MM.1S (cell line): ENCODE data around the gene AGPS.
"Not testable (repeated sequence)": the region's sequence is repeated elsewhere in the genome, so short reads cannot be mapped to it uniquely, and the experiment has no call there.

Source experiments
- DNase-seq: peaks from one replicate; pipeline ENCODE4 v3.0.0-alpha.2; 2015
- H2AFZ ChIP-seq: fragments of 300-600 bp; sonication (generic); 2 replicates; pipeline ENCODE4 v1.6.0; 2016; ENCODE audit warnings: antibody characterized with exemption, low read length
- H3F3A ChIP-seq: fragments of 300-600 bp; sonication (generic); 2 replicates; pipeline ENCODE4 v1.6.1; 2016; ENCODE audit warnings: mild to moderate bottlenecking, antibody characterized with exemption, low read length, moderate library complexity, mixed read lengths; ENCODE audit not compliant: insufficient read depth
- H3K27ac ChIP-seq: fragments of 300-600 bp; sonication (generic); 2 replicates; pipeline ENCODE4 v1.5.1; 2016; ENCODE audit warnings: mild to moderate bottlenecking, low read length
- H3K27me3 ChIP-seq: fragments of 300-600 bp; sonication (generic); replicated peaks from 2 replicates; pipeline ENCODE4 v1.6.0; 2016; ENCODE audit warnings: low read length; ENCODE audit not compliant: insufficient read depth
- H3K36me3 ChIP-seq: fragments of 300-600 bp; sonication (generic); replicated peaks from 2 replicates; pipeline ENCODE4 v1.6.1; 2016; ENCODE audit warnings: mild to moderate bottlenecking, low read length, mixed read lengths; ENCODE audit not compliant: insufficient read depth
- H3K4me1 ChIP-seq: fragments of 300-600 bp; sonication (generic); 2 replicates; pipeline ENCODE4 v1.6.1; 2016; ENCODE audit warnings: low read length, mixed read lengths
- H3K4me2 ChIP-seq: fragments of 300-600 bp; sonication (generic); 2 replicates; pipeline ENCODE4 v1.6.0; 2016; ENCODE audit warnings: low read depth, low read length
- H3K4me3 ChIP-seq: fragments of 300-600 bp; sonication (generic); 2 replicates; pipeline ENCODE4 v1.5.1; 2016; ENCODE audit warnings: low read length, mixed read lengths
- H3K79me2 ChIP-seq: fragments of 300-600 bp; sonication (generic); 2 replicates; pipeline ENCODE4 v1.6.1; 2016; ENCODE audit warnings: mixed run types, low read length, mixed read lengths
- H3K9ac ChIP-seq: fragments of 300-600 bp; sonication (generic); 2 replicates; pipeline ENCODE4 v1.6.1; 2016; ENCODE audit warnings: low read length, mixed read lengths
- H3K9me2 ChIP-seq: fragments of 300-600 bp; sonication (generic); replicated peaks from 2 replicates; pipeline ENCODE4 v1.6.1; 2016; ENCODE audit warnings: mild to moderate bottlenecking, low read length, mixed read lengths; ENCODE audit not compliant: insufficient read depth
- H3K9me3 ChIP-seq: fragments of 300-600 bp; sonication (generic); replicated peaks from 2 replicates; pipeline ENCODE4 v1.6.1; 2016; ENCODE audit warnings: mild to moderate bottlenecking, low read length, mixed read lengths; ENCODE audit not compliant: insufficient read depth
- H4K20me1 ChIP-seq: fragments of 300-600 bp; sonication (generic); 2 replicates; pipeline ENCODE4 v1.6.1; 2016; ENCODE audit warnings: mild to moderate bottlenecking, low read length, moderate library complexity, mixed read lengths; ENCODE audit not compliant: insufficient read depth
- EZH2 ChIP-seq: fragments of 300-600 bp; sonication (generic); optimal IDR thresholded peaks from 2 replicates; pipeline ENCODE3; 2017; ENCODE audit warnings: low read depth, mild to moderate bottlenecking, antibody characterized with exemption, low read length, mixed read lengths
- EZH2phosphoT487 ChIP-seq: fragments of 300-600 bp; sonication (generic); IDR thresholded peaks from 2 replicates; pipeline ENCODE4 v1.6.1; 2018; ENCODE audit warnings: antibody characterized with exemption, low read length
- TF ChIP-seq, protein P1 (sequence below): fragments of 300-600 bp; sonication (generic); IDR thresholded peaks from 2 replicates; pipeline ENCODE4 v1.5.1; 2016; ENCODE audit warnings: antibody characterized with exemption, low read length, mixed read lengths

AGPS gene

GRCh38 chr2:177353187-177353478, 39.4 kb upstream of the AGPS start:
- no peak overlapping the region for H3K4me2 ChIP-seq
- no peak overlapping the region for H2AFZ ChIP-seq
- no peaks in the 10 kb centered on the region for H3K9me3 ChIP-seq
- no peaks in the 10 kb centered on the region for H3K36me3 ChIP-seq
- no peaks in the 10 kb centered on the region for H3K79me2 ChIP-seq
- no peaks in the 10 kb centered on the region for H3F3A ChIP-seq
- no peak overlapping the region for H3K9ac ChIP-seq
- H3K4me3 ChIP-seq = no peak overlapping the region
- H3K27me3 ChIP-seq = no peaks in the 10 kb centered on the region
- no peak for TF ChIP-seq EZH2
- no peak for TF ChIP-seq EZH2phosphoT487
- TF ChIP-seq, protein P1, sequence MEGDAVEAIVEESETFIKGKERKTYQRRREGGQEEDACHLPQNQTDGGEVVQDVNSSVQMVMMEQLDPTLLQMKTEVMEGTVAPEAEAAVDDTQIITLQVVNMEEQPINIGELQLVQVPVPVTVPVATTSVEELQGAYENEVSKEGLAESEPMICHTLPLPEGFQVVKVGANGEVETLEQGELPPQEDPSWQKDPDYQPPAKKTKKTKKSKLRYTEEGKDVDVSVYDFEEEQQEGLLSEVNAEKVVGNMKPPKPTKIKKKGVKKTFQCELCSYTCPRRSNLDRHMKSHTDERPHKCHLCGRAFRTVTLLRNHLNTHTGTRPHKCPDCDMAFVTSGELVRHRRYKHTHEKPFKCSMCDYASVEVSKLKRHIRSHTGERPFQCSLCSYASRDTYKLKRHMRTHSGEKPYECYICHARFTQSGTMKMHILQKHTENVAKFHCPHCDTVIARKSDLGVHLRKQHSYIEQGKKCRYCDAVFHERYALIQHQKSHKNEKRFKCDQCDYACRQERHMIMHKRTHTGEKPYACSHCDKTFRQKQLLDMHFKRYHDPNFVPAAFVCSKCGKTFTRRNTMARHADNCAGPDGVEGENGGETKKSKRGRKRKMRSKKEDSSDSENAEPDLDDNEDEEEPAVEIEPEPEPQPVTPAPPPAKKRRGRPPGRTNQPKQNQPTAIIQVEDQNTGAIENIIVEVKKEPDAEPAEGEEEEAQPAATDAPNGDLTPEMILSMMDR = no peak
- H3K9me2 ChIP-seq = no peaks in the 10 kb centered on the region
- H3K4me1 ChIP-seq = no peaks in the 10 kb centered on the region
- no peaks in the 10 kb centered on the region for H4K20me1 ChIP-seq
- no peak for DNase-seq
- no peak overlapping the region for H3K27ac ChIP-seq

GRCh38 chr2:177354541-177354940, 38.0 kb upstream of the AGPS start:
- DNase-seq, H3K79me2 ChIP-seq, H3K27ac ChIP-seq, H3K4me2 ChIP-seq, H4K20me1 ChIP-seq, H2AFZ ChIP-seq, H3K4me3 ChIP-seq, H3K36me3 ChIP-seq, H3K9ac ChIP-seq, H3K27me3 ChIP-seq, H3K9me2 ChIP-seq, H3F3A ChIP-seq, H3K4me1 ChIP-seq, H3K9me3 ChIP-seq: not testable (repeated sequence)

- H2AFZ ChIP-seq = no peak overlapping the region
- no peaks in the 10 kb centered on the region for H3K36me3 ChIP-seq
- H3K4me2 ChIP-seq = no peak overlapping the region
- no peaks in the 10 kb centered on the region for H3K79me2 ChIP-seq
- no peak overlapping the region for H3K9ac ChIP-seq
- TF ChIP-seq EZH2phosphoT487 (no peak), EZH2 (no peak)
- TF ChIP-seq, protein P1 = no peak
- no peaks in the 10 kb centered on the region for H3K9me3 ChIP-seq
- no peak overlapping the region for H3K4me3 ChIP-seq
- no peaks in the 10 kb centered on the region for H3K9me2 ChIP-seq
- no peaks in the 10 kb centered on the region for H3K27me3 ChIP-seq
- no peaks in the 10 kb centered on the region for H3K4me1 ChIP-seq
- H3F3A ChIP-seq = no peaks in the 10 kb centered on the region
- no peak overlapping the region for H3K27ac ChIP-seq
- no peak for DNase-seq
- no peaks in the 10 kb centered on the region for H4K20me1 ChIP-seq
Observed at GRCh38 chr2:177355874-177356273, 36.7 kb upstream of the AGPS start.

GRCh38 chr2:177359836-177360595, 32.6 kb upstream of the AGPS start:
- TF ChIP-seq, protein P1 = no peak
- TF ChIP-seq EZH2phosphoT487 (no peak), EZH2 (no peak)

More at GRCh38 chr2:177359836-177360595, 32.6 kb upstream of the AGPS start:
- Histone ChIP-seq H3K79me2 (no peaks in the 10 kb centered on the region), H3F3A (no peaks in the 10 kb centered on the region), H3K27ac (no peak overlapping the region), H4K20me1 (no peaks in the 10 kb centered on the region), H3K9me3 (no peaks in the 10 kb centered on the region), H3K36me3 (no peaks in the 10 kb centered on the region), H3K4me3 (no peak overlapping the region), H3K4me2 (no peak overlapping the region), H3K4me1 (no peaks in the 10 kb centered on the region), H3K9ac (no peak overlapping the region), H3K9me2 (no peaks in the 10 kb centered on the region), H3K27me3 (no peaks in the 10 kb centered on the region), H2AFZ (no peak overlapping the region)
- no peak for DNase-seq
